Pancreas (tissue), 10 donors: Measurements from ENCODE around the gene TYROBP. TPM values are rescaled to one million over a fixed set of nuclear protein-coding genes. Genes with fewer than 3 reads are reported as not detected.
A peak's percentile ranks its signal among the peaks of the same experiment; 100 is the strongest.

Experiments
- ATAC-seq, 4 donors: fragments of 200-7000 bp; cut with Tn5 transposase; one replicate each; pipeline versions ENCODE4 v1.8.0 to v1.9.1; 2020; ENCODE audit warnings: mild to moderate bottlenecking in 4 of 4, moderate library complexity in 4 of 4
- DNase-seq, 6 donors: peaks; one replicate each; pipeline ENCODE4 v3.0.0-alpha.2; 2020
- FAIRE-seq: peaks from 2 replicates; lab custom pipeline; 2012; peaks lifted over from hg19 to GRCh38; lab: Jason Lieb, UNC
- H3K27ac ChIP-seq, 4 donors: fragments of 200-600 bp; sonication (generic); 1 replicate in 3 of 4; 2 replicates in 1 of 4; pipeline versions ENCODE4 v1.5.0 to v1.8.0; 2020
- H3K27me3 ChIP-seq, 4 donors: fragments of 200-600 bp; one replicate each; pipeline ENCODE4 v1.8.0; 2021
- H3K36me3 ChIP-seq, 3 donors: fragments of 200-600 bp; sonication (generic) in 1 of 3; one replicate each; pipeline versions ENCODE4 v1.5.0 to v1.8.0; 2020 to 2021
- H3K4me1 ChIP-seq, 3 donors: fragments of 200-600 bp; one replicate each; pipeline ENCODE4 v1.8.0; 2021
- H3K4me3 ChIP-seq, 4 donors: fragments of 200-600 bp; sonication (generic) in 2 of 4; one replicate each; pipeline versions ENCODE4 v1.5.0 to v1.8.0; 2020 to 2021
- H3K9me3 ChIP-seq, 4 donors: fragments of 200-600 bp; one replicate each; pipeline ENCODE4 v1.8.0; 2021
- CTCF ChIP-seq, 4 donors: fragments of 200-600 bp; sonication (generic) in 3 of 4; IDR thresholded peaks; one replicate each; pipeline versions ENCODE4 v1.5.0 to v1.8.0; 2021; ENCODE audit warnings: antibody characterized with exemption in 4 of 4
- WGBS, 2 donors: extraction: QIAGEN DNeasy Blood & Tissue Kit; methylation state at CpG; one replicate each; pipeline ENCODE4 v1.1.7; 2013; 5-methylcytosine and 5-hydroxymethylcytosine counted together
- intact Hi-C, 3 donors: fragments of 100-400 bp; cut with DNase I; formaldehyde crosslinking; loops; one replicate each; pipeline versions ENCODE4 v1.11.1 to v1.14.2; 2022
- polyA plus RNA-seq, 2 donors: library from polyadenylated mRNA; stranded (reverse); fragments of 200-250 nt; gene quantifications; one replicate each; pipeline ENCODE4 v1.2.3, GENCODE V29; 2013
- total RNA-seq, 6 donors: library from RNA; stranded (reverse); fragmentation: NEBNext Ultra II Directional in 4 of 6; extraction: Animal tissue kit (Norgen Biotek cat#: 25700) in 4 of 6; gene quantifications; one replicate each; pipeline versions ENCODE4 v1.2.1 to v1.2.4, GENCODE V29; 2021 to 2023
- donor health status: healthy with polysubstance abuse.
- donor health status: DM: no; HTN: no; CAD: no; lungs with moderate emphysema.
- donor health status: DM: no; HTN: no; CAD: no.
- donor health status: control.
- donor health status: control.
- donor health status: Bipolar disorder and iron deficiency.
- donor health status: DM: yes; HTN: yes; CAD: no.
- donor health status: DM: no; HTN: no; CAD: no.
- donor health status: DM: no; HTN: no; CAD: no.
- donor health status: DM: yes; HTN: yes; CAD: no.

TYROBP gene
- total and polyA plus RNA-seq, 8 donors, result 2.5 to 73.8 (median 16.7) TPM

GRCh38 chr19:35931874-35932202, 23.7 kb upstream of the TYROBP start:
- Histone ChIP-seq H3K4me1 (peaks cover 0 to 10% (median 6%) of the 10 kb centered on the region in 3 donors), H3K4me3 (no peak overlapping the region), H3K27ac (no peak overlapping the region), H3K27me3 (no peaks in the 10 kb centered on the region), H3K36me3 (no peaks in the 10 kb centered on the region), H3K9me3 (no peaks in the 10 kb centered on the region)
- ATAC-seq (no peak), FAIRE-seq (no peak), DNase-seq (no peak)
- WGBS, 2 donors, result 7 to 8% methylated on average over 9 of the region's 9 CpGs
- peak in 1 of 4 donors; percentile 12 for TF ChIP-seq CTCF (IDR thresholded peaks at IDR 0.05)
- intact Hi-C loops, result loop anchor here in 2 of 3 donors (5.0 to 10.0 kb wide), 3 partner anchors 47 to 237 kb away; no protein-coding TSS in a partner anchor

GRCh38 chr19:35931161-35931873, 23.2 kb upstream of the TYROBP start:
- intact Hi-C loops, result loop anchor here in 2 of 3 donors (5.0 to 10.0 kb wide), 3 partner anchors 47 to 237 kb away; no protein-coding TSS in a partner anchor
- 1% methylated on average over 46 to 47 of the region's 47 CpGs for WGBS, 2 donors
- FAIRE-seq, result peak; percentile 64
- Histone ChIP-seq H3K27me3 (no peaks in the 10 kb centered on the region), H3K9me3 (no peaks in the 10 kb centered on the region), H3K27ac (peak overlapping the region in 2 of 4 donors; percentile 43 to 66), H3K4me1 (peaks cover 0 to 10% (median 6%) of the 10 kb centered on the region in 3 donors), H3K36me3 (no peaks in the 10 kb centered on the region), H3K4me3 (peak overlapping the region in 1 of 4 donors; percentile 19)
- TF ChIP-seq CTCF (IDR thresholded peaks at IDR 0.05), result peak; percentile 42 to 80 (median 73)
- peak; percentile 97 to 100 (median 100) for DNase-seq
- peak; percentile 96 to 99 (median 98) for ATAC-seq

GRCh38 chr19:35929876-35930275, 21.8 kb upstream of the TYROBP start:
- intact Hi-C loops, result loop anchor here in 2 of 3 donors (5.0 to 10.0 kb wide), 3 partner anchors 45 to 235 kb away; no protein-coding TSS in a partner anchor
- Histone ChIP-seq H3K9me3 (no peaks in the 10 kb centered on the region), H3K27ac (no peak overlapping the region), H3K4me1 (peaks cover 0 to 3% (median 0%) of the 10 kb centered on the region in 3 donors), H3K36me3 (no peaks in the 10 kb centered on the region), H3K4me3 (no peak overlapping the region), H3K27me3 (no peaks in the 10 kb centered on the region)
- TF ChIP-seq CTCF (IDR thresholded peaks at IDR 0.05), result no peak
- no peak for DNase-seq
- 70 to 84% methylated on average over 2 of the region's 2 CpGs for WGBS, 2 donors
- ATAC-seq, result no peak
- FAIRE-seq, result no peak

GRCh38 chr19:35928507-35928906, 20.4 kb upstream of the TYROBP start:
- Histone ChIP-seq H3K9me3 (no peaks in the 10 kb centered on the region), H3K27ac (no peak overlapping the region), H3K4me1 (peaks cover 0 to 3% (median 0%) of the 10 kb centered on the region in 3 donors), H3K36me3 (no peaks in the 10 kb centered on the region), H3K4me3 (no peak overlapping the region), H3K27me3 (no peaks in the 10 kb centered on the region)
- no peak for TF ChIP-seq CTCF (IDR thresholded peaks at IDR 0.05)
- FAIRE-seq (no peak), DNase-seq (no peak), ATAC-seq (no peak)
- WGBS, 2 donors, result 64 to 71% methylated on average over 5 of the region's 5 CpGs
- intact Hi-C loops, result no loop called here

- Histone ChIP-seq H3K4me3 (no peak overlapping the region), H3K27ac (no peak overlapping the region), H3K9me3 (no peaks in the 10 kb centered on the region), H3K36me3 (no peaks in the 10 kb centered on the region), H3K27me3 (no peaks in the 10 kb centered on the region), H3K4me1 (no peaks in the 10 kb centered on the region)
- DNase-seq (no peak), ATAC-seq (no peak), FAIRE-seq (no peak)
- intact Hi-C loops, result no loop called here
- TF ChIP-seq CTCF (IDR thresholded peaks at IDR 0.05), result no peak
- WGBS, 2 donors, result 84 to 90% methylated on average over 3 of the region's 3 CpGs
Measured at GRCh38 chr19:35925501-35925900, 17.4 kb upstream of the TYROBP start.
